HG03571 (cell line): ENCODE data around the gene NRIP1.
"Not testable (repeated sequence)": the region's sequence is repeated elsewhere in the genome, so short reads cannot be mapped to it uniquely, and the experiment has no call there.

Source experiments
- ATAC-seq: cut with Tn5 transposase; IDR thresholded peaks from one replicate; pipeline ENCODE4 v1.9.1; 2021; ENCODE audit not compliant: unreplicated experiment

Gene NRIP1

DNA sequence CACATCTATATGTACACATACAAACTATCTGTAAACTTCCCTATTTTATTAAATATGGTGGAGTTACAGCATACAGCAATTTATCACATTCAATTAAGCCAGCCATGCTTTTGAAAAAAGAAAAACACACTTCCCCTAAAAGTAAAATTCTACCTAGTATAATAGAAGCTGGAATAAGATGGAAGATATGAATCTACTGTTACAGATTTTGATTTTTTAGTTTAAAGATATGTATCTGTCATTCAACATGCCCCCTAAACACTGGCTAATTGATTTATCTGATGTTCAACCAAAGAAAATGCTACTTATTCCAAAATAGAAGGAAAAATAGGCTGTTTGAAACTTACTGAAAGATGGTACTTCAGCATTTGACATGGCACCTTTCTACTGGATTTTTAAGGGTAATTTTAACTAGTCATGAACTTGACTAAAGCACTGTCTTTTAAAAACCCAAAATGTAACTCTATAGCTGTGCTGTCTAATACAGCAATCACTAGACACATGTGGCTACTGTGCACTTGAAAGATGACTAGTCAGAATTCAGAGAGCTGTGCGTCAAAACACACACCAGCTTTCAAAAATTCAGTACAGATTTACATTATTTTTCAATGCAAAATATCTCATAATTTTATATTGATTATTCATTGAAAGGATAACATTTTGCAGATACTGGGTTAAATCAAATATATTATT is 25.0 kb downstream of the NRIP1 start:
- no peak for ATAC-seq

DNA sequence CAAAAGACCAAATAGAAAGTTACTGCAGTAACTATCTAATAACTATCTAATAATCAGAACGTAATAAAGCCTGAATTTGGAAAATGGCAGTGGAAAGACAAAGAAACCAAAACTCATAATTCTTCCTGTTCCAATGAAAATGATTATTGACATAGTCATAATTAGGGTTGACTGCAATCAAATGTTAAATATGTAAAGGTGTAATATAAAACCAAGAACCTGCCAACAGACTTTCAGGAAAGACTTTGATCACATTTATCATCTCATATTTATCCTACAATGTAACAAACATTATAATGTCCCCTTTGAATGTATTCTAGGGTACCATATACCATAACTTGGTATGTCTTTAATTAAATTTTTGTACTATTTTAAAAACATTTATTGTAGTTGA is 26.9 kb downstream of the NRIP1 start:
- no peak for ATAC-seq

DNA sequence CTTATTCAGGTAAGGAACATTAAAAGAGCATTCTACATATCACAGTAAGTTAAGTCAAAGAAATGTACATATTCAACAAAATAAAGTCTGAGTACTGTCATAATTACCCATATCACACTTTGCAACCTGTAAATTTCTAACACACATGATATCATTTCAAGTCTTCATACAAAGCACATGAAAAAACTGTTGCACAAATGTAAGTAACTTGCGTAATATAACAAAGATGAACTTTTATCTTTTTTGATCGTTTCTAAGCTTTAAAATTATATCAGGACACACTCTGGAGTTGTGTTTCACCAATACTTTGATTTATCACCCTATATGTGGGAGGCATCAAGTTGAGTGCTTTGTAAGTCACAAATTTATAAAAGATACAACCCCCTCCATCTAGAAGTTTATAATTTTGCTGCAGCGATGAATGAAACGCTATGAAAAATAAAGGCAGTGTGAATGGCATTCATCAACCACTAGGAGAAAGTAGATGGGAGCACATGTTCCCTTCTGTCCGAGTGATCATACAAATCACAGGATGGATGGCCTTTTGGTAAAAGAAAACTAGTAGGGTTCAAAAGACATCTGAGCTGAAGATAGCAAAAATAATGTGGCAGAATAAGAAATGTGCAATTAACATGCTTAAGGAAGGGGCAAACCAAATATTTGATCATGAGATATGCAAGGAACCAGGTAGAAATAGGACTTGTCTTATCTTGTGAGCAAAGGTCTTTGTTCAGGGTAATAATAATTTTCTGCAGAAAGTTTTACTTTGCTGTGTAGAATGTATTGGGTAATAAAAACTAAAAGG is 27.5 kb downstream of the NRIP1 start:
- ATAC-seq = no peak

DNA sequence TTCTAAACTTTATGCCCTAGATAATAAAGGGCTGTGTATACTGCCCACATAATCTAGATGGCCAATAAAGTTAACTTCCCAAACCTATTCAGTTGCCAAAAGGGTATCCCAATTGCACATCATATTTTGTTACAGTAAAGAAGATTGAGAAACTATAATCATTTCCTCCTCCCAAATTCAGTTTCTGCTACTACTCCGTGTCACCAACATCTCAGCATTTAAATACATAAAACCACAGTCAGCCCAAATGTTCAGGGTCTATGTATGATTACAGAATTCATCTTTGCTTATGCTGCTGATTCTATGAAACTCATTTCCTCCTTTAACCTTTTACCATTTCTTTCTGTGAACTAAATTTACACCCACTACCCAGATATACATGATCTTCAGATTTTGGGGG is 28.6 kb downstream of the NRIP1 start:
- ATAC-seq = no peak

DNA sequence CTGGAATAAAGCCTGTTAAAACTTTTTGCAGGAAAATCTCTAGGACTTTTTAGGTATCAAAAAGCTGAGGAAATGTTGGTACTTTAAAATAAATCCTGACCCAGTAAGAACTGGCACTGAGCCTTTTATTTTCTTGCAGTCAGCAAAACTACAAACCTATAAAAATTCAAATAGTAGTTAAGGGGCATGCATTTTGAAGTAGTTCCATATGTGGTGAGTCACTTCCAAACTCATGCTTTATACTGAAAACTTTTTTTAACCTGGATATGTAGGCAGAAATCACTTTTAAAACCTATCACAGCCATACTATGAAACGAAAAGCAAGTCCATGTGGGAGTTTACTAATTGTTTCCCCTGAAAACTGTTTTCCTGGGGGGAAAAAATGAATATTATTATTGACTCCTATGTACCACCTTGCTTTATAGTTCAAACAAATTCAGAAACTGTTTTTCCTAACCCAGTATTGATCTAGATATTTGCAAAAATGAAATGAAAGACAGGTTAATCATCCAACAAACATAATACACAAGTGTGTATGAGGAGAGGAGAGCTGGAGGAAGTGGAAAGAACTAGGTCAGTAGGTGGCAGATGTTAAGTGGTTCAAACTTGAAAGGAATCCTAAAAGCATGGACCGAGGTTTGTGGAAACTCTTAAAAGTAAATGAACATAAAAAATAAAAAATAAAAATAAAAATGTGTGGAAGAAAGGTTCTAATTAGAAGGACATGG is 30.5 kb downstream of the NRIP1 start:
- no peak for ATAC-seq

DNA sequence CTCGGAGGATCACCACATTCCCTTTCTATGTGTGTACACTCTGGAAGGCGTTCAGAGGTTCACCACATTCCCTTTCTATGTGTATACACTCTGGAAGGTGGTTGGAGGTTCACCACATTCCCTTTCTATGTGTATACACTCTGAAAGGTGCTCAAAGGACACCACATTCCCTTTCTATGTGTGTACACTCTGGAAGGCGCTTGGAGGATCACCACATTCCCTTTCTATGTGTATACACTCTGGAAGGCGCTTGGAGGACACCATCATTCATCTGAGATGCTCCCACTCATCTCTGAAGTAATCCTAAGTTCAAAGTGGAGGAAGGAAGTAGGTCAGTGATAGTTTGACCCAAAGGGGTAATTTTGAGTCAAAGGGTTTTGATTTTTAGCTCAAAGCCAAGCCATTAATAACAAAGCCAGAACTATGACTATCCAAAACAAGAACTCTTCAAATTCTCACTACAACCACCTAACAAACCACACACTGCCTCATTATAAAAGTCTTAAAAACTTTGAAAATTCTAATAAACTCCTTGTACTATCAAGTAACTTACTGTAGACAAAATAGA is 32.9 kb downstream of the NRIP1 start:
- ATAC-seq = no peak

DNA sequence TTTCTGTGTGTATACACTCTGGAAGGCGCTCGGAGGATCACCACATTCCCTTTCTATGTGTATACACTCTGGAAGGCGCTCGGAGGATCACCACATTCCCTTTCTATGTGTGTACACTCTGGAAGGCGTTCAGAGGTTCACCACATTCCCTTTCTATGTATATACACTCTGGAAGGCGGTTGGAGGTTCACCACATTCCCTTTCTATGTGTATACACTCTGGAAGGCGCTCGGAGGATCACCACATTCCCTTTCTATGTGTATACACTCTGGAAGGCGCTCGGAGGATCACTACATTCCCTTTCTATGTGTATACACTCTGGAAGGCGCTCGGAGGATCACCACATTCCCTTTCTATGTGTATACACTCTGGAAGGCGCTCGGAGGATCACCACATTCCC is 33.4 kb downstream of the NRIP1 start:
- not testable (repeated sequence) for ATAC-seq

DNA sequence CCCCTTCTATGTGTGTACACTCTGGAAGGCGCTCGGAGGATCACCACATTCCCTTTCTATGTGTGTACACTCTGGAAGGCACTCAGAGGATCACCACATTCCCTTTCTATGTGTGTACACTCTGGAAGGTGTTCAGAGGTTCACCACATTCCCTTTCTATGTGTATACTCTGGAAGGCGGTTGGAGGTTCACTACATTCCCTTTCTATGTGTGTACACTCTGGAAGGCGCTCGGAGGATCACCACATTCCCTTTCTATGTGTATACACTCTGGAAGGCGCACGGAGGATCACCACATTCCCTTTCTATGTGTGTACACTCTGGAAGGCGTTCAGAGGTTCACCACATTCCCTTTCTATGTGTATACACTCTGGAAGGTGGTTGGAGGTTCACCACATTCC is 33.9 kb downstream of the NRIP1 start:
- not testable (repeated sequence) for ATAC-seq

DNA sequence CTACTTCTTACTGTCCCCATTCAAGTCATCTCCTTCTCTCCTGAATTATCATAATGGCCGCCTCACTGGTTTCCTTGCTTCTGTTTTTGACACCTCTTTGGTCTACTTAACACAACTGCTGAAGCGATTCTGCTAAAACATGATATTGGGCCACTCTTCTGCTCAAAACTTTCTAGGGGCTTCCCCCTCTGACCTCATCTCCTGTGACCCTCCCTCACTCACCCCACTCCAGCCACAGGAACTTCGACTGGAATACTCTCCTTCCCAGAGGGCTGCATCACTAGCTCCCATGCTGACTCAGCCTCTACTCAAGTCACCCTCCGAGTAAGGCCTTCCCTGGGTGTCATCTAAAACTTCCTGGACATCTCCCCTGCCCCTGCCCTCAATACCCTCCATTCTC is 35.7 kb downstream of the NRIP1 start:
- no peak for ATAC-seq

DNA sequence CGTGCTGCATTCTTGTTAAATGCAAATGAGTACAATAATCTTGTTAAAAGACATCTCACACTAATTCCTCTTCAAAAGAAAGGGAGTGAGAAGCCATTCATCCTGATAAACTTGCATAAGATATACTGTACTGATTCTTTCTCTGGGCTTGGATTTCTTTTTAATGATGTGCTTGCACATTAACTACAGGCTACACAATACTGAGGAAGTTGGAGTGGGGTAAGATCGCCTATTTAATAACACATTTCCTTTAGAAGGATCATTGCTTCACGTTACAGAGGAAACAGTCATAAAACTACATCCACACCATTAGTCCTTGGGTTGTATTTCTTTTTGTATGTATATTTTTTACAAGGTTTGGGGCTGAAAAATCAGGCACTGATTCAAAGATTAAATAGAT is 36.6 kb downstream of the NRIP1 start:
- no peak for ATAC-seq

DNA sequence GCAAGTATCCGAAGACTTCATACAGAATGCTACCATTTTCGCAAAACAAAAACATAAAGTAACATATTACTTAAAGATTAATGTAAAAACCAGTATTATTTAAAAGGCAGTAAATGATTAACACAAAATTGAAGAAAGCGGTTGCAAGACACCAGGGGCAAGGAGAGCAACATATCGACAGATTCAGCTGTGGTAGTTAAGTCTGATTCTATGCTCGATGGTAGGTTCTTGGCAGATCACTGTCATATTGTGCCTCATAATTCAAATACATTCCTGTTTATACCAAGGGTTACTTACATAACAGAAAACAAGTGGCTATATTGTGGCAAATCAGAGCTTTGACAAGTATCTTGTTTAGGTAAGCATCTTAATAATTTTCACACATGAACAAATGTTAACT is 37.7 kb downstream of the NRIP1 start:
- no peak for ATAC-seq

DNA sequence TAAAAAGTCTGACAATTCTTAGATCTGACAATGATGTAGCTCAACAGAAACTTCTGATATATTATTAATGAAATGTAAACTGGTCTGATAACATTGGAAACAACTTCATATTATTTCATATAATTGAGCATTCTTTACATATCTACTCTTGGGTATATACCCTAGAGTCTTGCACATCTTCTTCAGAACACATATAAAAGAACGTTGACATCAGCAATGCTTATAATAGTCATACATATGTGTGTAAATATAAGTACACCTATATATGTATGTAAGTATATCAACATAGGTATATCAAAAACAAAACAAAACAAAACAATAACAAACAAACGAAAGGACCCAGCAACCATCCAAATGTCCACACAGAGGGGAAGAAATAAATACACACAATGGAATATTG is 38.4 kb downstream of the NRIP1 start:
- ATAC-seq = no peak

DNA sequence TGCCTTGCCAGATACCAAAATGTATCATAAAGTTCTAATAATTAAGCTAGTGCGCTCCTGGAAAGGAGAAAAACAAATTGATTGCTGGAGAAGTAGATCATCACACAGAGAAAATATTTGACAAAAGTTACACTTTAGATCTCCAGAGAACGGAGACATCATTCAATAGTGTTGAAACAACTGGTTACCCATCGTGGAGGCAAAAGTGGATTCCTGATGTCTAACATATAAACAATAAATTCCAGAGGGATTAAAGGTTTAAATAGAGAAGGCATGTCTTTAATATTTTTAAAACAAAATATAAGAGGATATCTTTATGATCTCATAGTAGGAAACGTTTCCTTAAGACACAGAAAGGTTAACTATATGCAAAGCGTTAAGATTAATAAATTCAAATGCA is 41.0 kb downstream of the NRIP1 start:
- ATAC-seq = no peak

DNA sequence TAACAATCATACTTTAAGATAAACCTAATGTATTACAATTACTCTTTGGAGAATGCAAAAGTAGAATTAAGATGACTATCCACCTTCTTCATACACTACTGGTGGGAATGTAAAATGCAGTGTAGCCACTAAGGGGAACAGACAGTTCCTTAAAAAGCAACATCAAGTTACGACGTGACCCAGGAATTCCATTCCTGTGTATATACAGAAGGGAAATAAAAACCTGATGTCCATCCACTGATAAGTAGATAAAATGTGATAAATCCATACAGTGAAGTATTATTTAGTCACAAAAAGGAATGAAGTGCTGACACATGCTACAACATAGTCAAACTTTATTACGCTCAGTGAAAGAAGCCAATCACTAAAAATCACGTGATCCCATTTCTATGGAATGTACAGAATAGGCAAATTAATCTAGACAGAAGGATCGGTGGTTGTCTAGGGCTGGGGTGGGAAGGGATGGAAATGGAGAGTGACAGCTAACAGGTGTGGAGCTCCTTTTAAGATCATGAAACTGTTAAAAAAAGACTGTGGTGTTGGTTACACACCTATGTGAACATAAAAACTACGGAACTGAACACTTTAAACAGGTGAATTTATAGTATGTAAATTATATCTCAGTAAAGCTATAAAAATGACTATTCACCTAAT is 42.1 kb downstream of the NRIP1 start:
- no peak for ATAC-seq

DNA sequence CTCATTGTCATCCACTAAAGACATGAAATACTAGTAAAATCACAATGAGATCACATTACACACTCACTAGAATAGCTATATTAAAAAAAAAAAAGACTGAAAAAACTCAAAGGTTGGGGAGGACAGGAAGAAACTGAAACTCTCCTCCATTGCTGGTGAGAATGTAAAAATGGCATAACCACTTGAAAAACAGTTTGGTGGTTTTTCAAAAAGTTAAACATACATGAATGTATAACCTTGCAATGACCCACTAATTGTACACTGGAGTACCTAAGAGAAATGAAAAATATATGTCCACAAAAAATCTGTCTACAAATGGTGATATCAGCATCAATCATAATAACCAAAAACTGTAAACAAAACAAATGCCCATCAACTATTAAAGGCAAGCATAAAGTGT is 44.0 kb downstream of the NRIP1 start:
- ATAC-seq = no peak

DNA sequence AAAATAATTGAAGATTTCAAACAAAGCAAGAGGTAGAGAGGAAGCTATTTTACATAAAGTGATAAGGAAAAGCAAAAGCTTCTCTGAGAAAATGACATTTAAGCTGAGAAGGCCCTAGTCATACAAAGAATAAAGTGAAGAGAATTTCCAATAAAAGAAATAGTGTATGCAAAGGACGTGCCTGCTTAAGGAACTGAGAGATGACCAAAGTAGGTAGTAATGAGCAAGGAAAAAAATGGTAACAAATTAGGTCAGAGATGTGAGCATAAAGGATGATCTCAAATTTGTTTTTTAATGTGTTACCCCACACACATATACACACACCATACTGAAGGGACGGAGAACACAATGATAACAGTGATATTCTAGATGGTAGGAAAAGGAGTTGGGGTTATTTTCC is 46.4 kb downstream of the NRIP1 start:
- no peak for ATAC-seq

DNA sequence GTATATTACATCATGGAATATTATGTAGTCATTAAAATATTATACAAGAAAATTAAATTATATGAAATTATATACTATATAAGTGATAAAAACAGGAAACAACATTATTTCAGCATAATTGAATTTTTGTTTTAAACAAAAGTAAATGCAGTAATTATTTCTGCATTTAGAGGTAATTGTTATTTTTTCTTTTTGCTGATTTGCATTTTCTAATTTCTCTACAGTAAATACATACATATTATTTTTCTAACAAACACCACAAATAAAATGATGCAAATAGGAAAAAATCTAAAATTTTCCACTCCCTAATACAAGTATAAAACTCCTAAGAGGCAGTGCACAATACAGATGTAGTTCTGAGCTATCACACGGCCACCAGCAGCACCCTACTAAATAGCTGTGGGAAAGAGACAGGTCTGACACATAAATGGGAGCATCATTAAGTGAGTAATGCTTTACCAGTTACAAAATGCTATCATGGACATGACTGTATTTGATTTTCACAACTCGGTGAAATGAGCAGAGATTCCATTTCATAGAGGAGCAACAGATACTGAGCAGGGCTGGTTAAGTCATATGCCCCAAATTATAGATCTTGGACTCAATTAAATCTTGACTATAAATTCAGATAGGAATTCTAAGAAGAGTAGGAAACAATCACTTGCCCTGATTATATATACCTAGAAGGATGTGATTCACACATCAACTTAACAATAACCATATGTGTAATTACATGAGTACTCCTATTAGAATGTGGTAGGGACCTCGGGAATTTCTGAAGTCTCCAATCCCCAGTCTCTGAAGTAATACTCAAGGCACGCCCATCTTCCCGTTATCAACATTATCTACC is 49.0 kb downstream of the NRIP1 start:
- ATAC-seq = no peak

DNA sequence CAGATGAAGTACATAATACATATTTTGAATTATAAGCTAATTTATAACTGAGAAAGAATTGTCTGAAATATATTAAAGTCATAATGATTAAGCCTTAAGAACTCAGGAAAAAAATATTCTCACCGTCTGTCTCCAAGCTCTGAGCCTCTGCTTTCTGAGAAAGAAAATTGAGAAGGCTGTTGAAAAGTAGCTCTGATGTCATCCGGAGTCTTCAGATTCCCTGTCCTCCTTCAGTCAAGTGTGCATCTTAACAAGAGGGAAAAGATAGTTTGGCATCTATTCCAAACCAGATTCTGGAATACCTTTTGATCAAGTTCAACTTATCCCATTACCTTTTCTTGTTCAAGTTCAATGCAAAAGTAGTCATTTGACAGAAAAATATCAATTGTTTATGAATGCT is 50.6 kb downstream of the NRIP1 start:
- ATAC-seq = no peak

DNA sequence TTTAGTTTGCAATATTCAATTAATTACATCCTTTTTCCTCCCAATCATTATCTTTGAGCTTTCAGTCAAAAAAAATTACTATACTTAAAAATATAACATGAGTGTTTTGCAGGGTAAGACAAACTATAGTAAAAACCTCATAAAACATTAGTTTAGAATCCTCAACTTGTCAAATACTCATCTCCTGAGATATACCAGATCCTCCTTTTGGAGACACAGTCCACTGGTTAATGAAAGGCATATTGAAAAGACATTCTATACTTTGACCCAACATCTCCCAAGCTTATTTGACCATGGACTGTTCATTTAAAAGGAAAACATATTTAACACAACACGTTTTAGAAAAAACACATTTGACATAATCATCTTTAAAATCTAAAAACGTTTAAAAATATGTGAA is 52.8 kb downstream of the NRIP1 start:
- ATAC-seq = no peak

DNA sequence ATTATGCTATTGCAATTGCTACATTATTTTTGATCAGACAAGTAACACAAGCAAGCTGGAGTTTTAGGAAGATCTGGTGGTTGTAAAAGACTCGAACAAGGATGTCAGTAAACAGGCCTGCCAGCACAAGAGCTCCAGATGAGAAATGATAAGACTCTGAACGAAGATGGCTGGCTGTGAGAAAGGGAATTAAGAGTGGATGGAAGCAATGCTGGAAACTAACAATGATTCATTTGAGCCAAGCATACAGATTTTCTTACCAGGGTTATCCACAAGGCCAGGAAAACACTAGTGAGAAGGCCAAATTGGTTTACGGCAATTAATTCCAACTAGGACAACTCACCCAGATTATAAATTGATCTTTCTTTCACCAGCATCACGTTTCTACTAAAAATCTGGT is 54.2 kb downstream of the NRIP1 start:
- ATAC-seq = no peak
